HEK293T (cell line): ENCODE data around the gene CFAP61.

Source experiments
- CTCF ChIA-PET: fragments of 350-600 bp; formaldehyde crosslinking; extraction: SDS; loops from one replicate; lab custom pipeline; 2021; ENCODE audit warnings: antibody characterized with exemption, inconsistent platforms; lab: Yijun Ruan, JAX
- POLR2A ChIA-PET: fragments of 350-600 bp; formaldehyde crosslinking; extraction: SDS; loops from one replicate; lab custom pipeline; 2020; ENCODE audit warnings: antibody characterized with exemption, inconsistent platforms; lab: Yijun Ruan, JAX
- DNase-seq: peaks from one replicate; pipeline ENCODE4 v3.0.0; 2012; ENCODE audit warnings: mixed read lengths; ENCODE audit errors: extremely low spot score
- ARNT ChIP-seq: fragments of 450-650 bp; IDR thresholded peaks from 2 replicates; pipeline ENCODE4 v1.6.1; 2017; ENCODE audit warnings: mild to moderate bottlenecking
- BHLHE40 ChIP-seq: fragments of 450-650 bp; IDR thresholded peaks from 2 replicates; pipeline ENCODE4 v1.6.1; 2016; ENCODE audit warnings: mild to moderate bottlenecking, moderate library complexity, borderline replicate concordance
- CTBP1 ChIP-seq: fragments of 450-650 bp; IDR thresholded peaks from 2 replicates; pipeline ENCODE4 v1.6.1; 2016; ENCODE audit warnings: borderline replicate concordance
- ELF4 ChIP-seq: fragments of 450-650 bp; IDR thresholded peaks from 2 replicates; pipeline ENCODE4 v1.6.1; 2017; ENCODE audit warnings: antibody characterized with exemption
- FOXA1 ChIP-seq: fragments of 450-650 bp; IDR thresholded peaks from 2 replicates; pipeline ENCODE4 v1.6.1; 2016; ENCODE audit warnings: mild to moderate bottlenecking
- FOXK2 ChIP-seq: fragments of 450-650 bp; IDR thresholded peaks from 2 replicates; pipeline ENCODE4 v1.6.1; 2016; ENCODE audit warnings: mild to moderate bottlenecking
- FOXM1 ChIP-seq: fragments of 450-650 bp; IDR thresholded peaks from 2 replicates; pipeline ENCODE4 v1.6.1; 2017; ENCODE audit warnings: mild to moderate bottlenecking, borderline replicate concordance
- HDGF ChIP-seq: fragments of 450-650 bp; IDR thresholded peaks from 2 replicates; pipeline ENCODE4 v1.6.1; 2017; ENCODE audit warnings: antibody characterized with exemption, borderline replicate concordance
- L3MBTL2 ChIP-seq: fragments of 450-650 bp; conservative IDR thresholded peaks from 2 replicates; pipeline ENCODE4 v1.6.1; 2016; ENCODE audit warnings: mild to moderate bottlenecking
- LEF1 ChIP-seq: fragments of 450-650 bp; IDR thresholded peaks from 2 replicates; pipeline ENCODE4 v1.6.1; 2017; ENCODE audit warnings: mild to moderate bottlenecking, borderline replicate concordance
- NFRKB ChIP-seq: fragments of 450-650 bp; IDR thresholded peaks from 2 replicates; pipeline ENCODE4 v1.6.1; 2016; ENCODE audit warnings: mild to moderate bottlenecking, moderate library complexity
- SP1 ChIP-seq: fragments of 450-650 bp; IDR thresholded peaks from 2 replicates; pipeline ENCODE4 v1.6.1; 2017
- SUZ12 ChIP-seq: fragments of 450-650 bp; IDR thresholded peaks from 2 replicates; pipeline ENCODE4 v1.6.1; 2016; ENCODE audit warnings: mild to moderate bottlenecking
- TARDBP ChIP-seq: fragments of 450-650 bp; IDR thresholded peaks from 2 replicates; pipeline ENCODE4 v1.6.1; 2016
- ZNF384 ChIP-seq: fragments of 450-650 bp; IDR thresholded peaks from 2 replicates; pipeline ENCODE4 v1.6.1; 2016
- TF ChIP-seq, protein P1 (sequence below): fragments of 450-650 bp; IDR thresholded peaks from 2 replicates; pipeline ENCODE4 v1.6.1; 2016

Gene CFAP61

DNA sequence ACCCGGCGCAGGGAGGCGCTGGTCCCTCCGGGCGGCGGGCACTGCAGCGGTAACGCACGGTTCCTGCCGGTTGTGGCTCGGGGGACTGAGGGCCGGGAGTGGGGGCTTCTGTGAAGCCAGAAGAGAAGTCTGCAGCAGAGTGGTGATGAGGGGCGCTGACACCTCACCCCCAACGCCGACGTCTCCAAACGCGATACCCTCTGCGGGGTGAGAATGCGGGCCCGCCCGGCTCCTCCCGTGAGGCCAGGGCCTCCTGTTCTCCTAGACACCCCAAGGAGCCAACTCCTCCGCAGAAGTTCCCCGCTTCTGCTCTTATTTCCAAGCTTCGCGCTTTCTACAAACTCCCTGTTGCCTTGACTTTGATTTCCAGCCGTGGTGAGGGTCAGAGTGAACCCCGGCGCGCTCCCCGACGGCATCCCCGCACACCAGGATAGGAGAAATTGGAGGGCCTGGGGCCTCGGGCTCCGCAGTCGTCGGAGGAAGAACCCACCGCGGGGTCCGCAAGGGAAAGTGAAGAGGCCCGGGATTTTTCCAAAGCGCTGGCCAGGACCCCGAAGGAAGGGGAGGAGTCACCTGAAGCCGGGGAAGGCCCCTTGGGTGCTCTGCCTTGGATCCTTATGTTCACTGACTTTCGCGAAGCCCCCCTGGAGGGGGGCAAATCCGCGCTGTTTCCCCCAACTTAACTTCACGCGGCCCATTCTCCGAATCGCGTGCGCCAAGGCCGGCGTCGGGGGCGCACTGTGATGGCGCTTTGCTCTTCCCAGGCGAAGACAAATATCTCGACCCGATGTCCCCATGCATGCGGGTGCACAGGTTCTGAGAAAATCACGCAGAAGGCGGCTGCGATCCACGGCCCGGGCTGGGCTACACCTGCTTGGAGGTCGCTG is 312.5 kb downstream of the CFAP61 start:
- no peak for DNase-seq
- POLR2A ChIA-PET, result no interaction called here
- TF ChIP-seq BHLHE40, result no peak
- no peak for TF ChIP-seq LEF1
- TF ChIP-seq ZNF384, result no peak
- CTCF ChIA-PET, result no interaction called here

DNA sequence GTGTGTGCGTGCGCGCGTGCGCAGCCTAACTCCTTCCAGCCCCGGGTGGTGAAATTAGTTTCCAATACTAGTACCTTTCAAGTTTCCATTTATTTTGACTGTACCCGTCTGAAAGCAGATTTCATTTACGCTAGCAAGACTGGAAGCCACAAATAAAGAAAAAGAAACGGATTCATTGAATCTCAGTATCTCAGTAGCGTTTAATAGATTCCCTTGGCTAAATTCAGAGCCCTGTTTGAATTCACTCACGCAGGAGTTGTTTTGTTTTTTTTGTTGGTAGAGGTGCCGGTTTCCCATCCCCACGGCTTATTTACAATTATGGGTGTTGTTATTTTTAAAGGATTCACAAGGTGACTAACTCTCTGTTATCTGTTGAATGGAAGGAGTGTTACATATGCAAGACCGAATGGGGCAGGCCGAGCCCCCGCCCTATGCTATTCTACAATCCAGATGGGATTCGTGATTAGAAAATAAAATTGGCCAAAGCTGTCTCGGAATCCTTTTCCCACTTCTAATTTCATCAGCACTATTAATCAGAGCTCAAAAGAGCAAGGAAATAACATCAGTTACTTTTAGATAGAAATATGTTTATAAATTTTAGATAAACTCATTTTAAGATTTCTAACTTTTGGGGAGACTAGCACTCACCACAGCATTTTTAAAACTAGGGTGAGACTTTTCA is 313.3 kb downstream of the CFAP61 start:
- DNase-seq, result no peak
- CTCF ChIA-PET, result no interaction called here

DNA sequence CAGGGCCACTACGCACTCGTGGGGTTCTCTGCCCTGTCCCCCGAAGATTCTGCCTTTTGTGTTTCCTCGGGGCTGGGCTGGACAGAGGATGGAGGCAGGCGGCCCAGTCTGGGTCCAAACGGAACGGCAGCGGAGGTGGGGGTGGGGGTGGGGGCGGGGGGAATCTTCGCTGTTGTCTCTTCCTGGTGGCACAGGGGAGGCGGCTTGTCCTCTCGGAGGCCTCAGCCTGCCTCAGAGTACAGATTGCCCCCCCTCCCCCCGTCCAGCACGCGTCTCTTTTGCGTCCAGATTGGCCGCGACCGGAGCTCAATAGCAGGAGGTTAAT is 314.2 kb downstream of the CFAP61 start:
- DNase-seq, result no peak
- ChIA-PET CTCF (no interaction called here), POLR2A (no interaction called here)
- TF ChIP-seq ARNT, result no peak

More for the DNA sequence above, 313.3 kb downstream of the CFAP61 start:
- POLR2A ChIA-PET, result no interaction called here
- TF ChIP-seq ARNT (no peak), NFRKB (no peak), HDGF (no peak), FOXK2 (no peak), TARDBP (no peak), L3MBTL2 (no peak), SUZ12 (no peak), FOXM1 (no peak), BHLHE40 (no peak), ELF4 (no peak), LEF1 (no peak)
- TF ChIP-seq, protein P1, sequence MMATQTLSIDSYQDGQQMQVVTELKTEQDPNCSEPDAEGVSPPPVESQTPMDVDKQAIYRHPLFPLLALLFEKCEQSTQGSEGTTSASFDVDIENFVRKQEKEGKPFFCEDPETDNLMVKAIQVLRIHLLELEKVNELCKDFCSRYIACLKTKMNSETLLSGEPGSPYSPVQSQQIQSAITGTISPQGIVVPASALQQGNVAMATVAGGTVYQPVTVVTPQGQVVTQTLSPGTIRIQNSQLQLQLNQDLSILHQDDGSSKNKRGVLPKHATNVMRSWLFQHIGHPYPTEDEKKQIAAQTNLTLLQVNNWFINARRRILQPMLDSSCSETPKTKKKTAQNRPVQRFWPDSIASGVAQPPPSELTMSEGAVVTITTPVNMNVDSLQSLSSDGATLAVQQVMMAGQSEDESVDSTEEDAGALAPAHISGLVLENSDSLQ, result no peak

DNA sequence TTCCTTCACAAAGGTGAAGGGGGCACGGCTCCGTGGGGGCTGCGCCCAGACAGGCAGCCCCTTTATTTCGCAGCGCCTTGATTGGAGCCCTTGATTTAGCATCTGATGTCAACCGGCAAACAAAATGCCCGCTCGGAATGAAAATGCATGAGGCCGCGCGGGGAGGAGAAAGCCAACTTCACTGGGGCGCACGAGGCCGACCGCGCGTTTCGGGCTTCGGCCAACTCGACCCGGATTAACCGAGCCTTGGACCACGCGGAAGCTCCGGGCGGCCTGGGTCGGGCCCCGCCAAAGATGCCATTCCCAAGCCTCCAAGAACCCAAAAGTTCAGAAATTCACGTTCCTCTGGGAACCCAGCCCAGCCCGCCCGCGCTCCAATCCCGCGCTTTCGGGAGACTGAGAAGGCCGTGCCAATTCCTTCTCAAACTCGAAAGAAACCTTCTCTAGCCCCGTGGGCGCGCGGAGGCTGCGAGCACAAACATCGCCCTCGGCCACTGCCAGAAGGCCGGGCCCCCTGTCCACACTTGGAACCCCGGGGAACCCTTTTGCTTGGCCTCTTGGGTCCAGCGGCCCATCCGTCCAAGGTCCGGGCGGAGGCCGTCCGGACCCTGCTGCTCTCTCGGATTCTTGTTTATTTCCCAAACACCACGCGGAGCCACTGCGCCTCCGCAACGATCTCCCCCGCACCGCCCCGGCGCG is 314.7 kb downstream of the CFAP61 start:
- ChIA-PET CTCF (no interaction called here), POLR2A (no interaction called here)
- no peak for DNase-seq
- TF ChIP-seq BHLHE40 (no peak), SUZ12 (no peak), LEF1 (no peak), HDGF (no peak), ARNT (no peak), ZNF384 (no peak), FOXA1 (no peak), FOXK2 (no peak), CTBP1 (no peak), ELF4 (no peak), L3MBTL2 (no peak), SP1 (no peak), TARDBP (no peak), NFRKB (no peak), FOXM1 (no peak)
- TF ChIP-seq, protein P1, result no peak

DNA sequence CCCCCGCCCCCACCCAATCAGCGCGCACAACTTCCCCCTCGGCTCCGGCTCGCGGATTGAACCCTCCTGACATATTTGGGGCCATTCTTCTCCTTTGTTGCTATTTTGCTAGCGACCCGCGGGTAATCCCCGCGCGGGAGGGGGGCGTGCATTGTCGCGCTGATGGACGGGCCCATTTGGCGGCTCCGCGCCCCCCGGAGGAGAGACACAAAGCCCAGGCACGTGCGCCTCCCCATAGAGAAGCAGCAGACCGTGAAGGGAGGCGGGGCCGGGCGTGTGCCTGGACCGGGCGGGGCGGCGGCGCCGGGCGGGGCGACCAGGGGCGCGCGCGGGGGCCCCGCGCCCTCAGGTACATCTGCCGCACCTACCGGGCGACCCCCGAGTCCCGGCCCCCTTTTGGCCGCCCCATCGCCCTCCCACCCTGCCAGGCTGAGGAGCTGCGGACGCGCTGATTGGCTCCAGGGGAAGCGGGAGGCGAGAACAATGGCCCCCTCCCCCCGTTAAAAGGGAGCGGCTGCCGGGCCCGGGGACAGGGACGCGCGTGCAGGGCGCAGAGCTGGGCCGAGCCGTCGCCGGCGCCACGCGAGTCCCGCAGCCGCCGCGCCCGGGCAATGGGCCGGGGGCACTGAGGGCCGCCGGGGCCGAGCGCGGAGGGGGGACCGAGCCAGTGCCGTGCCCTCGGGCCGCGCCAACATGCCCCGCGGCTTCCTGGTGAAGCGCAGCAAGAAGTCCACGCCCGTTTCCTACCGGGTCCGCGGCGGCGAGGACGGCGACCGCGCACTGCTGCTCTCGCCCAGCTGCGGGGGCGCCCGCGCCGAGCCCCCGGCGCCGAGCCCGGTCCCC is 315.5 kb downstream of the CFAP61 start, which contains the start of gene INSM1:
INSM1 (plus strand) TSS at position 530 of the 843 bp plus-strand sequence; CDS start at position 694, 164 bp downstream.
- TF ChIP-seq BHLHE40 (no peak), NFRKB (no peak), ARNT (no peak), LEF1 (no peak), HDGF (no peak), SUZ12 (no peak), FOXM1 (no peak), FOXA1 (no peak), ZNF384 (no peak), CTBP1 (0 out of 2 replicates have a peak, but pooled peaks have one; percentile 18), SP1 (no peak), L3MBTL2 (peak; percentile 60; the same call in 1 of the 2 replicates), TARDBP (no peak)
- TF ChIP-seq, protein P1, result peak; percentile 32; the same call in 1 of the 2 replicates
- CTCF ChIA-PET, result no interaction called here
- peak; percentile 60 for DNase-seq
- POLR2A ChIA-PET, result interaction anchor here (1.7 kb wide), 1 partner anchor 43 kb away, joined by 4 read pairs; no protein-coding TSS in a partner anchor
